H1 (cell line): ENCODE measurements around the gene RELA. TPM values are rescaled to one million over a fixed set of nuclear protein-coding genes. Genes with fewer than 3 reads are reported as not detected.

Experiments
- CHD2 ChIP-seq: IDR thresholded peaks from 2 replicates; pipeline ENCODE4 v1.6.1; 2012; ENCODE audit warnings: low read length, improper control_type of control experiment
- CTBP2 ChIP-seq: IDR thresholded peaks from 2 replicates; pipeline ENCODE4 v1.7.0; 2011; ENCODE audit warnings: borderline replicate concordance, mild to moderate bottlenecking, moderate library complexity, mixed read lengths, low read length; ENCODE audit not compliant: insufficient read depth, insufficient read length
- KDM1A ChIP-seq: fragments of 200-600, 300-600 bp; sonication (generic); IDR thresholded peaks from 2 replicates; pipeline ENCODE4 v1.7.1; 2016; ENCODE audit warnings: mild to moderate bottlenecking, low read length, borderline replicate concordance
- KDM4A ChIP-seq: IDR thresholded peaks from one replicate; pipeline ENCODE4 v1.7.1; 2012; ENCODE audit warnings: low read depth, mild to moderate bottlenecking, moderate library complexity, low read length, inconsistent platforms; ENCODE audit not compliant: severe bottlenecking
- POLR2A ChIP-seq, 2 experiments: IDR thresholded peaks; 1 replicate in 1 of 2; 2 replicates in 1 of 2; pipeline ENCODE4 v1.6.1; 2011; ENCODE audit warnings: low read depth in 2 of 2, low read length in 2 of 2, mild to moderate bottlenecking in 2 of 2; ENCODE audit errors: control extremely low read depth in 1 of 2
- SIRT6 ChIP-seq: IDR thresholded peaks from one replicate; pipeline ENCODE4 v1.7.1; 2012; ENCODE audit warnings: low read length, inconsistent platforms
- SIX5 ChIP-seq: IDR thresholded peaks from 2 replicates; pipeline ENCODE4 v1.6.1; 2011; ENCODE audit warnings: mild to moderate bottlenecking, low read depth, low read length
- TCF12 ChIP-seq: IDR thresholded peaks from 2 replicates; pipeline ENCODE4 v1.6.1; 2011; ENCODE audit warnings: low read depth, mild to moderate bottlenecking, low read length
- USF2 ChIP-seq: IDR thresholded peaks from 2 replicates; pipeline ENCODE4 v1.6.1; 2011; ENCODE audit warnings: low read length, improper control_type of control experiment
- polyA plus RNA-seq, 7 experiments: library from polyadenylated mRNA; depleted of rRNA in 3 of 7; stranded (reverse) in 5 of 7; unstranded in 2 of 7; fragments of >200 nt in 5 of 7; fragments of 200-250 nt in 2 of 7; gene quantifications; 1 replicate in 5 of 7; 2 replicates in 1 of 7; 4 replicates in 1 of 7; pipeline versions ENCODE4 v1.2.1 to v1.2.3, GENCODE V29; 2011 to 2013; ENCODE audit warnings: missing spikeins in 2 of 7, mixed read lengths in 2 of 7
- total RNA-seq: library from RNA; stranded (reverse); fragmentation: NEBNext Ultra II Directional; extraction: Animal tissue kit (Norgen Biotek cat#: 25700); gene quantifications from 2 replicates; pipeline ENCODE4 v1.2.1, GENCODE V29; 2021

The RELA gene
- total and polyA plus RNA-seq, 2 of the 8 experiments (the other 6 are each of a cell fraction or from before 2014, with no cell fraction given), result 21.9 to 27.5 TPM

GRCh38 chr11:65662799-65663638 is at the start of gene RELA (continued):
- TF ChIP-seq SIRT6, result no peak
- no peak for TF ChIP-seq USF2
- no peak for TF ChIP-seq CHD2
- peak in 1 of 2 experiments; percentile 51; a peak in 2 of 3 replicates for TF ChIP-seq POLR2A (IDR thresholded peaks at IDR 0.05; ENCODE audit: control extremely low read depth in 1 of 2, low read depth in 2 of 2, low read length in 2 of 2)
- TF ChIP-seq CTBP2, result no peak
- TF ChIP-seq SIX5, result no peak
- TF ChIP-seq TCF12, result no peak
- TF ChIP-seq KDM4A, result peak; percentile 81
- TF ChIP-seq KDM1A, result no peak
